ENCODE data around the gene MS4A2.

DNA sequence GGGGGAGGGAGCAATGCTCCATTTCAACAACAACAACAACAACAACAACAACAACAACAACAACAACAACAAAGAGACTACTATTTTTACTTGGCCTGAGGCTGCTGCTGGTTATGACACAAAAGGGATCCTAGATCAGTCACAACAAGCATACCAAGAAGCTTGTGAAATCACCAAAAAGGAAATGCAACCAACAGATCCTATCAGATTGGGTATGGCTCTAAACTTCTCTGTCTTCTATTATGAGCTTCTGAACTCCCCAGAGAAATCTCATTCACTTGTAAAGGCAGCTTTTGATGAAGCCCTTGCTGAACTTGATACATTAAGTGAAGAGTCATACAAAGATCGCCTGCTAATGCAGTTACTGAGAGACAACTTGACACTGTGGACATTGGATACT, 10.5 kb upstream of the MS4A2 start:
- TF ChIP-seq CTCF (IDR thresholded peaks at IDR 0.05; ENCODE audit: low read length), result no peak
- TF ChIP-seq EZH2 (optimal IDR thresholded peaks at IDR 0.05; ENCODE audit: low read depth, low read length), result no peak
- no peak for TF ChIP-seq EZH2phosphoT487 (IDR thresholded peaks at IDR 0.05; ENCODE audit: low read length)
